ENCODE results near the gene PLEKHH2. TPM values are rescaled to one million over a fixed set of nuclear protein-coding genes. Genes with fewer than 3 reads are reported as not detected.

The PLEKHH2 gene
- total RNA-seq, 3 donors from 2014 or later = 42.1 to 67.2 (median 63.5) TPM

DNA sequence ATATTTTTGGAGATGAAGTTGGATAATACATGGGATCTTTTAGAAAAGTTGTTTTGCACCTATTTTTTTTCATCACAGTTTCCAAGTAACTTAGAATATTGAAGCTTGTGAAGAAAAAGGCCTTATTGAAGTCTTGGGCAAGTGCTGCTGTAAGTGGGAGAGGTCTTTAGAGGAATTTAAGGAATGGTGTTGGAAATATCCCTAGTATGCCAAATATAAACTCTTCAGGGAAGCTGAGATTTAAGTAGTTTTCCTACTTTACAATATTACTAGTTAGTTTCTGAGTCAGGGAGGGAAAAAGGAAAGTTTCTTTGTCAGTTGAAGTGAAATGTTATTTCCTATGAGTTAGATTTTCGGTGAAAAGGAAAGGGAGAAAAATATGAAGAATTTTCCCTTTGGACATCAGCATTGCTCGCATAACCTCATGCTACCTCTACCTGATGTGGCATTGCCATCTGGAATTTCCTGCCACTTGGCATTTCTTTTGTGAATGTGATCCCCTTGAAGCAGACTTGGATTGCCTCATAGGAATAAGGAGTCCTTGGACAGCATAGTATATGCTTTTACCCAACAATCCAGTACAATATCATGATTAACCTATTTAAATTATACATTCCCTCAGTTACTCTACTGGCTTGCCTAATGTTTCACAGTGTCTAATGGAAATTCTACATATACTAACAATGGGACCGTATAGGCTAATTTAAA is 12.1 kb downstream of the PLEKHH2 start:
- H3K27me3 ChIP-seq = no peaks in the 10 kb centered on the region
- H3K4me1 ChIP-seq = no peaks in the 10 kb centered on the region
- H3K36me3 ChIP-seq = no peaks in the 10 kb centered on the region
- no peak overlapping the region for H3K4me3 ChIP-seq
- TF ChIP-seq, protein P1, sequence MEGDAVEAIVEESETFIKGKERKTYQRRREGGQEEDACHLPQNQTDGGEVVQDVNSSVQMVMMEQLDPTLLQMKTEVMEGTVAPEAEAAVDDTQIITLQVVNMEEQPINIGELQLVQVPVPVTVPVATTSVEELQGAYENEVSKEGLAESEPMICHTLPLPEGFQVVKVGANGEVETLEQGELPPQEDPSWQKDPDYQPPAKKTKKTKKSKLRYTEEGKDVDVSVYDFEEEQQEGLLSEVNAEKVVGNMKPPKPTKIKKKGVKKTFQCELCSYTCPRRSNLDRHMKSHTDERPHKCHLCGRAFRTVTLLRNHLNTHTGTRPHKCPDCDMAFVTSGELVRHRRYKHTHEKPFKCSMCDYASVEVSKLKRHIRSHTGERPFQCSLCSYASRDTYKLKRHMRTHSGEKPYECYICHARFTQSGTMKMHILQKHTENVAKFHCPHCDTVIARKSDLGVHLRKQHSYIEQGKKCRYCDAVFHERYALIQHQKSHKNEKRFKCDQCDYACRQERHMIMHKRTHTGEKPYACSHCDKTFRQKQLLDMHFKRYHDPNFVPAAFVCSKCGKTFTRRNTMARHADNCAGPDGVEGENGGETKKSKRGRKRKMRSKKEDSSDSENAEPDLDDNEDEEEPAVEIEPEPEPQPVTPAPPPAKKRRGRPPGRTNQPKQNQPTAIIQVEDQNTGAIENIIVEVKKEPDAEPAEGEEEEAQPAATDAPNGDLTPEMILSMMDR (IDR thresholded peaks at IDR 0.05) = no peak
- H3K27ac ChIP-seq = peak overlapping the region; percentile 4 to 30
- DNase-seq (ENCODE audit: low spot score in 2 of 2) = no peak
- intact Hi-C loops (cut with DNase I; ENCODE audit: low total_unique reads) = no loop called here
- H3K9me3 ChIP-seq = no peaks in the 10 kb centered on the region

DNA sequence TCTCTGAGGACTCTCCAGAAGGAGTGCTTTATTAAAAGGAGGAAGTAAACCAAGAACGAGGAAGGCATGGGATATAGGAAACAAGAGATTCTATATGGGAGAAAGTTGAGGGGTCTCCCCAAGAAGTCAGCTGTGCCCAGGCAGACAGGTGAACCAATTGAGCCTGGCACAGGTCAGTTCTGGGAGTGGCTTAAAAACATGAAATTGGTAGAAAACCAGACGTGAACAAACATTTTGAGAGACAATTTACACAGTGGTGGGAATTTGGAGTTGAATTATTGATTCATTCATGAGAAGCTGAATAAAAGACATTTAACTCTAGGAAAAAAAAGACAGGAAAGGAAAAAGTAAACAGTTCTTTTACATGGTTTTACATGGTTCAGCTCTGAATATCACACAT is 16.4 kb downstream of the PLEKHH2 start:
- no peak overlapping the region for H3K4me3 ChIP-seq
- DNase-seq (ENCODE audit: low spot score in 2 of 2) = no peak
- no peak overlapping the region for H3K27ac ChIP-seq
- no peaks in the 10 kb centered on the region for H3K27me3 ChIP-seq
- no peak for TF ChIP-seq POLR2AphosphoS5 (IDR thresholded peaks at IDR 0.05)
- TF ChIP-seq, protein P1 (IDR thresholded peaks at IDR 0.05) = no peak
- no peak for TF ChIP-seq POLR2A (IDR thresholded peaks at IDR 0.05)
- H3K9me3 ChIP-seq = no peaks in the 10 kb centered on the region
- no peaks in the 10 kb centered on the region for H3K4me1 ChIP-seq
- no peaks in the 10 kb centered on the region for H3K36me3 ChIP-seq
- intact Hi-C loops (cut with DNase I; ENCODE audit: low total_unique reads) = no loop called here

DNA sequence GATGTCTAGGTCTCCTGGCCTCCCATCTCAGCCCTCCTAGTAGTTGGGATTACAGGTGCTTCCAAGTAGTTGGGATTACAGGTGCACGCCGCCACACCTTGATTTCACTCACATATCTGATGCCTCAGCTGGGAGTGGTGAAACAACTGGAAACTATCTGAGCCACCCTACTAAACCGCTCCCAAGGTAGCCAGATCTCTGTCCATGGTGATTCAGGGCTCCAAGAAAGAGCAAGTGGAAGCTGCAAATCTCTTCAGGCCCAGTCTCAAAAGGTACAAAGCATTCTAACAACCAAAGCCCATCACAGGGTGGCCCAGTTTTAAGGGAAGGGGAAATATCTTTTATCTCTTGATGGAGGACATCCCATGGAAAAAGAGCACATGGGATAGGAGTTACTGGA is 20.2 kb downstream of the PLEKHH2 start:
- H3K27ac ChIP-seq = no peak overlapping the region
- H3K27me3 ChIP-seq = no peaks in the 10 kb centered on the region
- no peak for DNase-seq (ENCODE audit: low spot score in 2 of 2)
- H3K4me1 ChIP-seq = no peaks in the 10 kb centered on the region
- intact Hi-C loops (cut with DNase I; ENCODE audit: low total_unique reads) = no loop called here
- no peaks in the 10 kb centered on the region for H3K36me3 ChIP-seq
- TF ChIP-seq POLR2A (IDR thresholded peaks at IDR 0.05) (no peak), POLR2AphosphoS5 (IDR thresholded peaks at IDR 0.05) (no peak)
- TF ChIP-seq, protein P1 (IDR thresholded peaks at IDR 0.05) = no peak
- H3K9me3 ChIP-seq = no peaks in the 10 kb centered on the region
- no peak overlapping the region for H3K4me3 ChIP-seq

DNA sequence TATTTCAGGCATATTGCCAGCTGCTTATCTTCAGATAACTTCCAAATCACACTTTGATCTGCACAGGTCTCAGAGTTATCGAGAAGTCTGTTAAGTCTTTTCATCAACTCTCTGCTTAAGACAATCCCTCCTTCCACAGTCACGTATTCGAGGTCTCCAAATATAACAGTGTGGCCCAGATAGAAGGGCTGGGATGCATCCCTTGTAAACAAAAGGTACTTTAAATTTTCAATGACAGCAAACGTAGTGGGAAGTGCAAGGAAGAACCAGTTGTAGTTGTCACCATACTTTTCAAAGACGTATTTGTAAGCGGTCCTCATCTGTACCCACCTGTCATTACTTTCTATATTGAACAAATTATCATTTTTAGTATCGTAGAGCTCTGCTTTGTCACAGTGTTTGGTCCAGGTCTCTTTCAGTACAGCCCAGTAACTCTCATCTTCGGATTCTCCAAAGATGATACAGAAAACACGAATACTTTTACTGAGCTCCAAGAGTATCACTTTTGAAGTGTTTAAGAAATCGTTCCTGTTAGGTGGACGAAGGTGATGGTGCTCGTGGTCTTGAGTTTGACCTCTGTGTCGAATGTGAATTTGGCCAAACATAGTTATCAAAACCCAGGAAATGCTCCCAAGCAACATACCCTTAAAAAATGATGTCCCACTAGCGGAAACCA is 38.7 kb downstream of the PLEKHH2 start:
- no peak for DNase-seq (ENCODE audit: low spot score in 2 of 2)
- peak overlapping the region; percentile 45 to 52 for H3K27ac ChIP-seq
- intact Hi-C loops (cut with DNase I; ENCODE audit: low total_unique reads) = no loop called here

More for the DNA sequence above, 38.7 kb downstream of the PLEKHH2 start:
- H3K9me3 ChIP-seq = no peaks in the 10 kb centered on the region
- TF ChIP-seq POLR2AphosphoS5 (IDR thresholded peaks at IDR 0.05) = no peak
- TF ChIP-seq, protein P1 (IDR thresholded peaks at IDR 0.05) = no peak
- no peak for TF ChIP-seq POLR2A (IDR thresholded peaks at IDR 0.05)
- H3K36me3 ChIP-seq = no peaks in the 10 kb centered on the region
- no peaks in the 10 kb centered on the region for H3K27me3 ChIP-seq
- H3K4me3 ChIP-seq = peak overlapping the region; percentile 46 to 72 (median 64)
- no peaks in the 10 kb centered on the region for H3K4me1 ChIP-seq

Data from breast epithelium (tissue), 4 donors.